Measurements from ENCODE around the gene RNF213. TPM values are rescaled to one million over a fixed set of nuclear protein-coding genes. Genes with fewer than 3 reads are reported as not detected.

RNF213 gene
- total RNA-seq, 1 experiment from 2014 or later: 70.5 TPM

GRCh38 chr17:80223838-80224497 is 36.7 kb upstream of the RNF213 start:
- ChIA-PET CTCF (no interaction called here), POLR2A (no interaction called here)
- peaks cover 4% of the 10 kb centered on the region; the same call in 1 of the 2 replicates for H3K36me3 Mint-ChIP-seq
- no peaks in the 10 kb centered on the region for H3K27me3 Mint-ChIP-seq (ENCODE audit: low read depth)
- peak overlapping the region; percentile 66 for H3K27ac Mint-ChIP-seq
- no peaks in the 10 kb centered on the region for H3K9me3 Mint-ChIP-seq
- ATAC-seq (no peak), DNase-seq (ENCODE audit: low spot score) (no peak)
- no peak overlapping the region for H3K4me3 Mint-ChIP-seq
- TF ChIP-seq NR2C2 (CRISPR knock-in tag; IDR thresholded peaks at IDR 0.05) (no peak), ZBTB43 (CRISPR knock-in tag; IDR thresholded peaks at IDR 0.05) (peak; percentile 96)
- peaks cover 26% of the 10 kb centered on the region for H3K4me1 Mint-ChIP-seq

- ATAC-seq: no peak; the same call in 1 of the 2 replicates
- Mint-ChIP-seq H3K27me3 (ENCODE audit: low read depth) (no peaks in the 10 kb centered on the region), H3K27ac (no peak overlapping the region), H3K9me3 (no peaks in the 10 kb centered on the region), H3K4me1 (peaks cover 23% of the 10 kb centered on the region), H3K36me3 (peaks cover 4% of the 10 kb centered on the region; the same call in 1 of the 2 replicates), H3K4me3 (no peak overlapping the region)
- CTCF ChIA-PET: interaction anchor here (2.5 kb wide), 1 partner anchor 123 kb away, joined by 9 read pairs; the partner anchor contains the start of gene GAA
- POLR2A ChIA-PET: no interaction called here
- no peak for TF ChIP-seq ATF6 (CRISPR knock-in tag; IDR thresholded peaks at IDR 0.05)
- peak; percentile 40 for DNase-seq (ENCODE audit: low spot score)
Observed at GRCh38 chr17:80224683-80225082, 36.0 kb upstream of the RNF213 start.

GRCh38 chr17:80225230-80225629 is 35.4 kb upstream of the RNF213 start:
- Mint-ChIP-seq H3K4me3 (no peak overlapping the region), H3K9me3 (no peaks in the 10 kb centered on the region), H3K4me1 (peaks cover 23% of the 10 kb centered on the region), H3K27ac (no peak overlapping the region), H3K36me3 (peaks cover 7% of the 10 kb centered on the region), H3K27me3 (ENCODE audit: low read depth) (no peaks in the 10 kb centered on the region)
- ATAC-seq (no peak; the same call in 1 of the 2 replicates), DNase-seq (ENCODE audit: low spot score) (peak; percentile 43)
- POLR2A ChIA-PET: no interaction called here
- no peak for TF ChIP-seq ZNF263 (CRISPR knock-in tag; IDR thresholded peaks at IDR 0.05; ENCODE audit: low read depth)
- peak; percentile 36; the same call in 1 of the 2 replicates for TF ChIP-seq ZNF423 (CRISPR knock-in tag; IDR thresholded peaks at IDR 0.05)
- CTCF ChIA-PET: interaction anchor here (0.6 to 2.5 kb wide), 3 partner anchors 10 to 124 kb away, joined by 4 to 9 read pairs (median 6); partner anchors contain the start of gene GAA

- ChIA-PET CTCF (interaction anchor here (1.0 to 1.1 kb wide), 2 partner anchors 31 to 44 kb away, joined by 4 to 5 read pairs; no protein-coding TSS in a partner anchor), POLR2A (no interaction called here)
- DNase-seq (ENCODE audit: low spot score): no peak
- Mint-ChIP-seq H3K9me3 (peaks cover 9% of the 10 kb centered on the region), H3K4me1 (peaks cover 20% of the 10 kb centered on the region), H3K4me3 (no peak overlapping the region), H3K27ac (no peak overlapping the region), H3K36me3 (peaks cover 22% of the 10 kb centered on the region), H3K27me3 (ENCODE audit: low read depth) (no peaks in the 10 kb centered on the region)
- no peak for TF ChIP-seq TEAD4 (CRISPR knock-in tag; IDR thresholded peaks at IDR 0.05)
- TF ChIP-seq OVOL2 (CRISPR knock-in tag; IDR thresholded peaks at IDR 0.05; ENCODE audit: borderline replicate concordance): no peak
- no peak for TF ChIP-seq ZSCAN18 (CRISPR knock-in tag; IDR thresholded peaks at IDR 0.05)
- TF ChIP-seq ARID4B (CRISPR knock-in tag; IDR thresholded peaks at IDR 0.05; ENCODE audit: borderline replicate concordance): no peak
- no peak for TF ChIP-seq ZNF416 (CRISPR knock-in tag; IDR thresholded peaks at IDR 0.05)
- TF ChIP-seq ZNF671 (CRISPR knock-in tag; IDR thresholded peaks at IDR 0.05): no peak
- TF ChIP-seq SMAD4 (CRISPR knock-in tag; IDR thresholded peaks at IDR 0.05): no peak
- TF ChIP-seq CREM (CRISPR knock-in tag; IDR thresholded peaks at IDR 0.05): no peak
- ATAC-seq: no peak
Observed at GRCh38 chr17:80227156-80227555, 33.5 kb upstream of the RNF213 start.

All from WTC11 (cell line).